ENCODE results near the gene ATG12.
A peak's percentile ranks its signal among the peaks of the same experiment; 100 is the strongest.

GRCh38 chr5:115841382-115842088, at the start of gene ATG12, which contains the start of gene AP3S1:
- TF ChIP-seq CTCF (IDR thresholded peaks at IDR 0.05) (peak in 1 of 4 experiments; percentile 4), POLR2A (IDR thresholded peaks at IDR 0.05) (peak; percentile 55 to 79)

Measured in uterus (tissue), 2 donors.